HG03060 (cell line): ENCODE measurements around the gene RAB3IL1.
"Not testable (repeated sequence)": the region's sequence is repeated elsewhere in the genome, so short reads cannot be mapped to it uniquely, and the experiment has no call there.

ENCODE experiments used
- ATAC-seq: cut with Tn5 transposase; IDR thresholded peaks from one replicate; pipeline ENCODE4 v1.9.1; 2021; ENCODE audit warnings: low read depth, moderate number of reproducible peaks; ENCODE audit not compliant: unreplicated experiment

The RAB3IL1 gene

DNA sequence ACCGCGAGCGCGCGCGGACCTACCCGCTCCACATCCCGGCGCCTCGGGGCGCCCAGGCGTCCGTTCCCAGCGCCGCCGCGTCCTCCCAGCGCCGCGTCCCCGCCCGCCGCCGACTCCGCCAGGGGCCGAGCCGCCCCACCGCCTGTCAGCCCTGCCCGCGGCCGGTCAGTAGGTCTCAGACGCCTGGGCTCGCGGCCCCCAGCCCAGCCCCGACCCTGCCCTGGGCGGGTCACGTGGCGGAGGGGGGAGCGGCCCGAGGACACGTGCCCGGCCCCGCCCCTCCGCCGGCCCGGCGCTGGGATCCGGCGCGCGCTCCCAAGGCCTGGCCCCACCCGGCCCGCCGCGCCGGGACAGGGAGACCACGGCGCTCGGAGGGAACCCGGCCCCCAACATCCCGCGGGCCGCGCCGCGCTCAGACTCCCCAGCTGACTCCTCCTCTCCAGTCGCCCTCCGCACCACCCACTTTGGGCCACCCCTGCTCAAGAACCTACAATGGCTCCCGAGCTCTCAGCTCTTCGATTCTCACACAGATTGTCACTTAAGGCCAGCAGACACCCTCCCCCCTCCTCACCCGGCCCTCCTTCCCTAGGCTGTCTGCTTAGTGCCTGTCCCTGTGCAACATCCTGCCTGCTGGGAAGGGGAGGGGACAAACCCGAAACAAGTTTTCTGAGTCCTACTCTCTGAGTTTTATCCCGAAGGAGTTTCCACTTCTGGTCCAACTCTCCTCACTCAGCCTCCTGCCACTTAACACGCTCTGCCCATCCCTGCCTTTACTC lies at the start of gene RAB3IL1:
TSS of gene RAB3IL1 (minus strand) at position 233 of the 776 bp plus-strand sequence. CDS start at position 34, 199 bp downstream.
- ATAC-seq, result no peak

DNA sequence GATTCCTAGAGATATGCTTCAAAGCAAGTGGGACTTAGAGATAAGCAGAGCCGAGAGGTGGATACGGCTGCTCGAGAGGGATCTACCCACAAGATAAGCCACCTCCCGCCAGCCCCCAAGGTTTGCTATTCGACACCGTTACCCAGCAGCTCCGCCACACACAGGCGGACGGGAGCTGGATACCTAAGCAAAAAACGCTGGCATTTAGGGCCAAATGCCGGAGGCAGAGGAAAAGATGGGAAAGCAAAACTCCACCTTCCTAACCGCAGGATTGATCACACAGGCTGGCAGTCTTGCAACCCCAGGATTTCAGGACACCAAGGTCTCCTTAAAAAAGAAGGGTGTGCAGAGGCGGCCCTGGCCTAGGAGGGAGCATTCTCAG lies 49.4 kb upstream of the RAB3IL1 start:
- ATAC-seq, result no peak

- ATAC-seq, result not testable (repeated sequence)
These were observed 47.4 kb upstream of the RAB3IL1 start for GRCh38 chr11:61964666-61965271.

- no peak for ATAC-seq
These were observed 46.8 kb upstream of the RAB3IL1 start for GRCh38 chr11:61964058-61964665.

GRCh38 chr11:61963282-61964057 lies 46.1 kb upstream of the RAB3IL1 start:
- ATAC-seq, result no peak

DNA sequence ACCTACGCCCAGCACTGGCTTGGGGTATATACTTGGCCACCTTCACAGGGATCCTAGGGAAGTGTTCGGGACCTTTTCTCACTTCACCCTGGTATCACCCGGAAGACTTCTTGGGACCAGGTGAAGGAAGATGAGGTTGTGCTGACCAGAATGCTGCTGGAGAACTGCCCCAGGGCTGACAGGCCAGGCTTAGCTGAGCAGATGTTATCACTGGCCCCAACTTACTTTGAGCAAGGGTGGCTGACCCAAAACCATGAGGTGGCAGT lies 45.6 kb upstream of the RAB3IL1 start:
- no peak for ATAC-seq

GRCh38 chr11:61962213-61963015 lies 45.0 kb upstream of the RAB3IL1 start:
- no peak for ATAC-seq

GRCh38 chr11:61961570-61962212 lies 44.3 kb upstream of the RAB3IL1 start:
- no peak for ATAC-seq

DNA sequence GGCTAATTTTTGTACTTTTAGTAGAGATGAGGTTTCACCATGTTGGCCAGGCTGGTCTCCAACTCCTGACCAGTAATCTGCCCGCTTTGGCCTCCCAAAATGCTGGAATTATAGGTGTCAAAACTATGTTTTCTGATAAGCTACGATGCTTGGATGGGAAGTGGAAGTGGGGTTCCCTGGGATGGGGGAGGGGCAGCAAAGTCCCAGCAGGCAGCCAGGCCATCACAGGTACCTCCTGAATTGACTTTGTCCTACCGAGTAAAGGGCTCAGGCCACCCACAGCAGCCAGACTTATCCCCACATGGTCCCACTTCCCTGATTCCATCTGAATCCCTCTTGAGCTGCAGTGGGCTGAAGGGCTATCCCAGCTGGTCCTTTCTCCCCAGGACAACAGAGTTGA lies 43.2 kb upstream of the RAB3IL1 start:
- no peak for ATAC-seq

DNA sequence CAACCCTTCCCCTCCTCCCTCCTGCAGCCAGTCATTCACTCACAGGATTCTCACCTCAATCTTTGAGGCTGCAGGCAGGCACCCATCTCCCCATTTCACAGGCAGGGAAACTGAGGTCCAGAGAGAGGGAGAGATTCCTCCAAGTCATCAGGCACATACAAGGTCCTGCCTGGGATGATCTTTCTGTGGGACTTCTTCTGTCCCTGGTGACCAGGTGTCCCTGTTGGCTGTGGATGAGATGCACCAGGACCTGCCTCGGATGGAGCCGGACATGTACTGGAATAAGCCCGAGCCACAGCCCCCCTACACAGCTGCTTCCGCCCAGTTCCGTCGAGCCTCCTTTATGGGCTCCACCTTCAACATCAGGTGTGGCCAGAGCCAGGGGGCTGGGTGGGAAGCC lies 42.3 kb upstream of the RAB3IL1 start:
- no peak for ATAC-seq

DNA sequence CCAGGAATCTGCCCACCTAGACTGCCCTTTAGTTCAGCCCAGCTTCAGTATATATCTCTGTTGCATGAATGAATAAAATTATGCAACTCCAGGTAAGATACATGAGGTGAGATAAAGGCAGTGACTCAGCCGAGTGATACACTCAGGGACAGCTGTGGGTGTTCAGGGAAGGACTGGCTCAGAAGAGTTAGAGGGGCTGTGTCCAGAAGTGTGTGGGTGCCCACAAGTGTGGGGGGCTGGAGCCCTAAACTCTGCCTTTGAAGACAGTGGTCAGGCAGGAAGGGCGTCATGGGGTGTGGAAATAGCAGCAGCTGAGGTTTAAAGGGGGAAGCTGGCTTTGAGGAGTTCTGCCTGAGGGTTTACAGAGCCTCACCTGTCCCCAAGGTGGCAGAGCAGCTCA lies 41.7 kb upstream of the RAB3IL1 start:
- ATAC-seq, result no peak

- ATAC-seq, result no peak
These were observed 41.2 kb upstream of the RAB3IL1 start for GRCh38 chr11:61958590-61958989.

- no peak for ATAC-seq
These were observed 39.8 kb upstream of the RAB3IL1 start for GRCh38 chr11:61957021-61957770.

- no peak for ATAC-seq
These were observed 39.0 kb upstream of the RAB3IL1 start for GRCh38 chr11:61956191-61957020.

DNA sequence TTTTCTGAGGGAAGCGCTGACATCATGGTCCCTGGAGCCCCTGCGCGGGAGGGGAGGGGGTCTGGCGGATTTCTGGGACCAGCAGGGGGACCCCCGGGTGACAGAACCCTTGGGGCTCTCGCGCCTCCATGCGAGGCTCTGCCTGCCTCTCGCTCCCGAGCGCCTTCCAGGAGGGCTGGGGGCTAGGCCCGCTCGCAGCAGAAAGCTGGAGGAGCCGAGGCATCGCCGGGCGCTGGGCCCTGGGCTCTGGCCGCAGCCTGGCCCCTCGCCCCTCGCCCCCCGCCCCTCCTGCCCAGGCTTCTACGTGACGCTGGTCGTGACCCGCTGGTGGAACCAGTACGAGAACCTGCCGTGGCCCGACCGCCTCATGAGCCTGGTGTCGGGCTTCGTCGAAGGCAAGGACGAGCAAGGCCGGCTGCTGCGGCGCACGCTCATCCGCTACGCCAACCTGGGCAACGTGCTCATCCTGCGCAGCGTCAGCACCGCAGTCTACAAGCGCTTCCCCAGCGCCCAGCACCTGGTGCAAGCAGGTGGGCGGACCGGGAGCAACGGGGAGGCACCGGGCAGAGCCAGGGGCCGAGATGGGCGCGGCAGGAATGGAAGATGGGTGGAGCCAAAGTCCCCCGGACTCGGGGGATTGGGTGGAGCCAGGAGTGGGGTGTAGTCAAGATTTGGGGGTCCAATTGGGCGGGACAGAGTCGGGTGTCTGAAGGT lies 38.2 kb upstream of the RAB3IL1 start:
- no peak for ATAC-seq

GRCh38 chr11:61954851-61955421 lies 37.6 kb upstream of the RAB3IL1 start:
- ATAC-seq, result no peak

DNA sequence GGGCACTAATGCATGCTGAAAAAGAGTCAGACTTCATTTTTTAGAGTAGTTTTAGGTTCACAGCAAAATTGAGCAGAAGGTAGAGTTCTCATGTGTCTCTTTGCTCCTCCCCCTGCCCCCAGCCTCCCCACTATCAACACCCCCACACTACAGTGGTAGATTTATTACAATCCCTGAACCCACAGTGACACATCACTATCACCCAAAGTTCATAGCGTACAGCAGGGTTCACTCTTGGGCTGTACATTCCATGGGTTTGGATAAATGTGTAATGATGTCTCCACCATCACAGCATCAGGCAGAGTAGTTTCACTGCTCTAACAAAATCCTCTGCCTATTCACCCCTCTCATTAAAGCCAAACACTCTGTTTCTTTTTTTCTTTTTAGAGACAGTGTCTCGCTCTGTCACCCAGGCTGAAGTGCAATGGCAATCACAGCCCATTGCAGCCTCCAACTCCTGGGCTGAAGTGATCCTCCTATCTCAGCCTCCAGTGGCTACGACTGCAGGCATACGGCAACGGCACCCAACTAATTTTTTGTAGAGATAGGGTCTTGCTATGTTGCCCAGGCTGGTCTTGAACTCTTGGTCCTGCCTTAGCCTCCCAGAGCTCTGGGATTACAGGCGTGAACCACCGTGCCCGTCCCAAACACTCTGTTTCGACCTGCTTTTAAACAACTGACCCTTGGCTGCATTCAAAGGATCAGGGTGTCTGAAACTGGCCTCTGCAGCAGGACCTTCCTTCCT lies 36.9 kb upstream of the RAB3IL1 start:
- ATAC-seq, result no peak
